ENCODE data around the gene ZNF254.
"Not testable (repeated sequence)": the region's sequence is repeated elsewhere in the genome, so short reads cannot be mapped to it uniquely, and the experiment has no call there.

The ZNF254 gene

GRCh38 chr19:24086974-24087595, at the start of gene ZNF254:
Gene ZNF254 (plus strand): TSS chr19:24087187. CDS start chr19:24087308, 121 bp downstream.
- peak; percentile 85 to 86 for DNase-seq

GRCh38 chr19:24040621-24041020, 46.4 kb upstream of the ZNF254 start:
- DNase-seq, result no peak

GRCh38 chr19:24041326-24041725, 45.7 kb upstream of the ZNF254 start:
- not testable (repeated sequence) for DNase-seq

- no peak for DNase-seq
Observed at GRCh38 chr19:24046550-24046949, 40.4 kb upstream of the ZNF254 start.

- DNase-seq, result no peak
Observed at GRCh38 chr19:24048261-24048660, 38.7 kb upstream of the ZNF254 start.

GRCh38 chr19:24049537-24049936, 37.5 kb upstream of the ZNF254 start:
- no peak for DNase-seq

GRCh38 chr19:24051516-24051915, 35.5 kb upstream of the ZNF254 start:
- no peak for DNase-seq

GRCh38 chr19:24052811-24053210, 34.2 kb upstream of the ZNF254 start:
- DNase-seq, result no peak

GRCh38 chr19:24053601-24054000, 33.4 kb upstream of the ZNF254 start:
- DNase-seq, result no peak

- peak; percentile 41 to 49 for DNase-seq
Observed at GRCh38 chr19:24054044-24054935, 32.7 kb upstream of the ZNF254 start.

- DNase-seq, result no peak
Observed at GRCh38 chr19:24055548-24055947, 31.4 kb upstream of the ZNF254 start.

- no peak for DNase-seq
Observed at GRCh38 chr19:24057144-24057543, 29.8 kb upstream of the ZNF254 start.

GRCh38 chr19:24059563-24060295, 27.3 kb upstream of the ZNF254 start:
- DNase-seq, result no peak

- no peak for DNase-seq
Observed at GRCh38 chr19:24060687-24061356, 26.2 kb upstream of the ZNF254 start.

GRCh38 chr19:24062190-24062589, 24.8 kb upstream of the ZNF254 start:
- DNase-seq, result no peak

- no peak for DNase-seq
Observed at GRCh38 chr19:24063295-24063694, 23.7 kb upstream of the ZNF254 start.

- no peak for DNase-seq
Observed at GRCh38 chr19:24064175-24064574, 22.8 kb upstream of the ZNF254 start.

GRCh38 chr19:24065243-24065642, 21.7 kb upstream of the ZNF254 start:
- DNase-seq, result no peak

GRCh38 chr19:24065865-24066604, 21.0 kb upstream of the ZNF254 start:
- no peak for DNase-seq

GRCh38 chr19:24069905-24070657, 16.9 kb upstream of the ZNF254 start:
- DNase-seq, result no peak

- DNase-seq, result peak in 1 of 2 experiments; percentile 7
Observed at GRCh38 chr19:24071078-24071477, 15.9 kb upstream of the ZNF254 start.

Data from activated T-cell treated with anti-CD3 and anti-CD28 coated beads, Interleukin-2, amount 50 U/mL, for 48 hours (primary cell).